ENCODE data around the gene GOLT1A.

GOLT1A gene

GRCh38 chr1:204190212-204191211 lies 23.3 kb downstream of the GOLT1A start:
- DNase-seq: peak; percentile 72

- DNase-seq: no peak
These were observed 24.7 kb downstream of the GOLT1A start for GRCh38 chr1:204188959-204189639.

GRCh38 chr1:204186597-204186996 lies 27.2 kb downstream of the GOLT1A start:
- DNase-seq: no peak

GRCh38 chr1:204181116-204181515 lies 32.7 kb downstream of the GOLT1A start:
- no peak for DNase-seq

GRCh38 chr1:204180133-204180532 lies 33.7 kb downstream of the GOLT1A start:
- peak; percentile 57 for DNase-seq

- no peak for DNase-seq
These were observed 35.1 kb downstream of the GOLT1A start for GRCh38 chr1:204178487-204179281.

- DNase-seq: no peak
These were observed 36.7 kb downstream of the GOLT1A start for GRCh38 chr1:204177133-204177532.

- DNase-seq: no peak
These were observed 37.7 kb downstream of the GOLT1A start for GRCh38 chr1:204176049-204176448.

GRCh38 chr1:204174958-204175357 lies 38.8 kb downstream of the GOLT1A start:
- no peak for DNase-seq

GRCh38 chr1:204172404-204173029 lies 41.3 kb downstream of the GOLT1A start:
- no peak for DNase-seq

- no peak for DNase-seq
These were observed 42.0 kb downstream of the GOLT1A start for GRCh38 chr1:204171751-204172178.

GRCh38 chr1:204170494-204171155 lies 43.2 kb downstream of the GOLT1A start:
- DNase-seq: no peak

GRCh38 chr1:204169858-204170257 lies 43.9 kb downstream of the GOLT1A start:
- no peak for DNase-seq

- DNase-seq: no peak
These were observed 46.1 kb downstream of the GOLT1A start for GRCh38 chr1:204167730-204168129.

GRCh38 chr1:204166219-204166618 lies 47.6 kb downstream of the GOLT1A start, which contains the start of gene REN:
REN (minus strand) TSS chr1:204166337; CDS start chr1:204166293, 44 bp downstream.
- no peak for DNase-seq

- peak; percentile 91 for DNase-seq
These were observed 51.2 kb downstream of the GOLT1A start for GRCh38 chr1:204162494-204163074.

- no peak for DNase-seq
These were observed 51.9 kb downstream of the GOLT1A start for GRCh38 chr1:204161609-204162493.

GRCh38 chr1:204157962-204158361 lies 55.8 kb downstream of the GOLT1A start:
- no peak for DNase-seq

- DNase-seq: no peak
These were observed 57.9 kb downstream of the GOLT1A start for GRCh38 chr1:204155881-204156280.

GRCh38 chr1:204154568-204155255 lies 59.1 kb downstream of the GOLT1A start:
- no peak for DNase-seq
